GM23338 (cell line): ENCODE measurements around the gene KRTAP9-2. TPM values are rescaled to one million over a fixed set of nuclear protein-coding genes. Genes with fewer than 3 reads are reported as not detected.

ENCODE experiments used
- ATAC-seq: fragments of 200-7000 bp; cut with Tn5 transposase; 3 replicates; pipeline ENCODE4 v1.9.1; 2020
- DNase-seq: peaks from one replicate; pipeline ENCODE4 v3.0.0-alpha.2; 2015; ENCODE audit warnings: low spot score
- H2AFZ ChIP-seq: fragments of 200-600 bp; sonication (generic); 2 replicates; pipeline ENCODE4 v1.8.0; 2016; ENCODE audit warnings: antibody characterized with exemption, mild to moderate bottlenecking, moderate library complexity
- H3F3A ChIP-seq: fragments of 200-600 bp; sonication (generic); replicated peaks from 2 replicates; pipeline ENCODE4 v1.8.0; 2017; ENCODE audit warnings: antibody characterized with exemption, mixed run types, low read depth
- H3K27ac ChIP-seq: fragments of 200-600 bp; sonication (generic); 2 replicates; pipeline ENCODE4 v1.6.1; 2016; ENCODE audit warnings: low read depth
- H3K27me3 ChIP-seq: fragments of 200-600 bp; sonication (generic); 2 replicates; pipeline ENCODE4 v1.8.0; 2016; ENCODE audit warnings: mild to moderate bottlenecking, mixed run types, moderate library complexity; ENCODE audit not compliant: insufficient read depth
- H3K36me3 ChIP-seq: fragments of 200-600 bp; sonication (generic); 2 replicates; pipeline ENCODE4 v1.8.0; 2016; ENCODE audit warnings: mild to moderate bottlenecking; ENCODE audit not compliant: insufficient read depth
- H3K4me1 ChIP-seq: fragments of 200-600 bp; sonication (generic); 2 replicates; pipeline ENCODE4 v1.8.0; 2016; ENCODE audit warnings: mild to moderate bottlenecking, moderate library complexity; ENCODE audit not compliant: insufficient read depth
- H3K4me2 ChIP-seq: fragments of 200-600 bp; sonication (generic); 2 replicates; pipeline ENCODE4 v1.7.1; 2017; ENCODE audit warnings: mixed run types
- H3K4me3 ChIP-seq: fragments of 200-600 bp; sonication (generic); 2 replicates; pipeline ENCODE4 v1.6.1; 2016; ENCODE audit warnings: mixed run types
- H3K79me2 ChIP-seq: fragments of 200-600 bp; sonication (generic); replicated peaks from 2 replicates; pipeline ENCODE4 v1.8.0; 2017; ENCODE audit warnings: mild to moderate bottlenecking; ENCODE audit not compliant: insufficient read depth
- H3K9me2 ChIP-seq: fragments of 200-600 bp; sonication (generic); 2 replicates; pipeline ENCODE4 v1.8.0; 2017; ENCODE audit not compliant: insufficient read depth
- H4K20me1 ChIP-seq: fragments of 200-600 bp; sonication (generic); replicated peaks from 2 replicates; pipeline ENCODE4 v1.8.0; 2017; ENCODE audit warnings: mild to moderate bottlenecking; ENCODE audit not compliant: insufficient read depth
- H3K27ac Mint-ChIP-seq: 2 replicates; pipeline ENCODE4 v1.8.0; 2020; ENCODE audit warnings: inconsistent platforms, mild to moderate bottlenecking, moderate library complexity, mixed read lengths
- H3K27me3 Mint-ChIP-seq: 3 replicates; pipeline ENCODE4 v1.8.0; 2022; ENCODE audit warnings: low read depth, mild to moderate bottlenecking, moderate library complexity, mixed read lengths, inconsistent platforms; ENCODE audit not compliant: insufficient read depth, poor library complexity
- H3K36me3 Mint-ChIP-seq: 3 replicates; pipeline ENCODE4 v1.8.0; 2021; ENCODE audit warnings: low read depth, mild to moderate bottlenecking, inconsistent platforms, moderate library complexity, mixed read lengths
- H3K4me1 Mint-ChIP-seq: 3 replicates; pipeline ENCODE4 v1.8.0; 2020; ENCODE audit warnings: mild to moderate bottlenecking, inconsistent platforms, mixed read lengths
- H3K4me3 Mint-ChIP-seq: 3 replicates; pipeline ENCODE4 v1.8.0; 2021; ENCODE audit warnings: moderate library complexity, mild to moderate bottlenecking, inconsistent platforms, mixed read lengths
- H3K9me3 Mint-ChIP-seq: 3 replicates; pipeline ENCODE4 v1.8.0; 2020; ENCODE audit warnings: moderate library complexity, mild to moderate bottlenecking, inconsistent platforms, mixed read lengths
- CREB1 ChIP-seq: fragments of 250-450 bp; sonication (Bioruptor Pico); IDR thresholded peaks from 2 replicates; pipeline ENCODE4 v1.5.0; 2020; ENCODE audit warnings: low read depth, mild to moderate bottlenecking, moderate library complexity
- EZH2 ChIP-seq: fragments of 200-600 bp; sonication (generic); IDR thresholded peaks from one replicate; pipeline ENCODE4 v1.8.0; 2017; ENCODE audit warnings: antibody characterized with exemption, mild to moderate bottlenecking, low read depth; ENCODE audit not compliant: unreplicated experiment
- EZH2phosphoT487 ChIP-seq: fragments of 200-600 bp; sonication (generic); IDR thresholded peaks from one replicate; pipeline ENCODE4 v1.8.1; 2018; ENCODE audit warnings: antibody characterized with exemption; ENCODE audit not compliant: unreplicated experiment
- JUNB ChIP-seq: IDR thresholded peaks from one replicate; pipeline ENCODE4 v1.6.1; 2016; ENCODE audit warnings: antibody characterized with exemption; ENCODE audit not compliant: unreplicated experiment
- NANOG ChIP-seq: IDR thresholded peaks from 2 replicates; pipeline ENCODE4 v1.6.1; 2016; ENCODE audit warnings: antibody characterized with exemption, borderline replicate concordance
- POLR2AphosphoS5 ChIP-seq: IDR thresholded peaks from 2 replicates; pipeline ENCODE4 v1.6.1; 2016; ENCODE audit warnings: antibody characterized with exemption, low read depth
- REST ChIP-seq: IDR thresholded peaks from one replicate; pipeline ENCODE4 v1.6.1; 2018; ENCODE audit warnings: antibody characterized with exemption; ENCODE audit not compliant: unreplicated experiment
- STAT1 ChIP-seq: IDR thresholded peaks from one replicate; pipeline ENCODE4 v1.6.1; 2016; ENCODE audit warnings: antibody characterized with exemption; ENCODE audit not compliant: unreplicated experiment
- ZNF114 ChIP-seq: fragments of 250-450 bp; sonication (Bioruptor Pico); IDR thresholded peaks from 2 replicates; pipeline ENCODE4 v1.5.0; 2020; ENCODE audit warnings: mild to moderate bottlenecking, moderate library complexity
- ZNF331 ChIP-seq: fragments of 250-450 bp; sonication (Bioruptor Pico); IDR thresholded peaks from 2 replicates; pipeline ENCODE4 v1.5.0; 2020; ENCODE audit warnings: low read depth, mild to moderate bottlenecking, moderate library complexity
- ZNF462 ChIP-seq: fragments of 250-450 bp; sonication (Bioruptor Pico); IDR thresholded peaks from 2 replicates; pipeline ENCODE4 v1.5.0; 2020; ENCODE audit warnings: mild to moderate bottlenecking, moderate library complexity
- polyA plus RNA-seq: library from polyadenylated mRNA; unstranded; fragments of >200 nt; fragmentation: Nextera tagmentation; extraction: Ambion mirVana; gene quantifications from 2 replicates; pipeline ENCODE4 v1.2.1, GENCODE V29; 2016
- total RNA-seq: library from RNA; depleted of rRNA; stranded (reverse); fragments of >200 nt; shearing (Covaris generic); gene quantifications from 2 replicates; pipeline ENCODE4 v1.2.3, GENCODE V29; 2014
- TF ChIP-seq, protein P1 (sequence below): IDR thresholded peaks from 2 replicates; pipeline ENCODE4 v1.6.1; 2016; ENCODE audit warnings: antibody characterized with exemption
- TF ChIP-seq, protein P2 (sequence below), 2 experiments: fragments of 200-600 bp in 1 of 2; sonication (generic) in 1 of 2; conservative IDR thresholded peaks; 2 replicates each; pipeline versions ENCODE4 v1.5.1 to v1.6.1; 2016 to 2017; ENCODE audit warnings: antibody characterized with exemption in 2 of 2, low read depth in 2 of 2, mild to moderate bottlenecking in 2 of 2, moderate library complexity in 1 of 2

KRTAP9-2 gene
- total and polyA plus RNA-seq, 2 experiments from 2014 or later, result not detected

GRCh38 chr17:41231731-41232130, 5.3 kb downstream of the KRTAP9-2 start:
- no peaks in the 10 kb centered on the region for H3K27me3 ChIP-seq
- H3K9me3 Mint-ChIP-seq, result no peaks in the 10 kb centered on the region
- no peaks in the 10 kb centered on the region for H3K36me3 ChIP-seq
- no peak overlapping the region for H3K4me2 ChIP-seq
- no peak overlapping the region for H3K4me3 Mint-ChIP-seq
- H3K27ac ChIP-seq, result no peak overlapping the region
- no peak for DNase-seq
- H3K36me3 Mint-ChIP-seq, result no peaks in the 10 kb centered on the region
- H3K4me3 ChIP-seq, result no peak overlapping the region
- H3K4me1 Mint-ChIP-seq, result no peaks in the 10 kb centered on the region
- no peaks in the 10 kb centered on the region for H4K20me1 ChIP-seq
- H3K9me2 ChIP-seq, result no peaks in the 10 kb centered on the region
- ATAC-seq, result no peak
- H3K27ac Mint-ChIP-seq, result no peak overlapping the region
- H2AFZ ChIP-seq, result no peak overlapping the region
- H3K4me1 ChIP-seq, result no peaks in the 10 kb centered on the region
- TF ChIP-seq ZNF462 (no peak), JUNB (no peak), ZNF114 (CRISPR knock-in tag) (no peak), REST (no peak), NANOG (no peak), ZNF331 (CRISPR knock-in tag) (no peak), STAT1 (no peak), CREB1 (CRISPR knock-in tag) (no peak), POLR2AphosphoS5 (no peak), EZH2phosphoT487 (no peak), EZH2 (no peak)
- TF ChIP-seq, protein P1, sequence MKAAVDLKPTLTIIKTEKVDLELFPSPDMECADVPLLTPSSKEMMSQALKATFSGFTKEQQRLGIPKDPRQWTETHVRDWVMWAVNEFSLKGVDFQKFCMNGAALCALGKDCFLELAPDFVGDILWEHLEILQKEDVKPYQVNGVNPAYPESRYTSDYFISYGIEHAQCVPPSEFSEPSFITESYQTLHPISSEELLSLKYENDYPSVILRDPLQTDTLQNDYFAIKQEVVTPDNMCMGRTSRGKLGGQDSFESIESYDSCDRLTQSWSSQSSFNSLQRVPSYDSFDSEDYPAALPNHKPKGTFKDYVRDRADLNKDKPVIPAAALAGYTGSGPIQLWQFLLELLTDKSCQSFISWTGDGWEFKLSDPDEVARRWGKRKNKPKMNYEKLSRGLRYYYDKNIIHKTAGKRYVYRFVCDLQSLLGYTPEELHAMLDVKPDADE, result no peak
- TF ChIP-seq, protein P2, sequence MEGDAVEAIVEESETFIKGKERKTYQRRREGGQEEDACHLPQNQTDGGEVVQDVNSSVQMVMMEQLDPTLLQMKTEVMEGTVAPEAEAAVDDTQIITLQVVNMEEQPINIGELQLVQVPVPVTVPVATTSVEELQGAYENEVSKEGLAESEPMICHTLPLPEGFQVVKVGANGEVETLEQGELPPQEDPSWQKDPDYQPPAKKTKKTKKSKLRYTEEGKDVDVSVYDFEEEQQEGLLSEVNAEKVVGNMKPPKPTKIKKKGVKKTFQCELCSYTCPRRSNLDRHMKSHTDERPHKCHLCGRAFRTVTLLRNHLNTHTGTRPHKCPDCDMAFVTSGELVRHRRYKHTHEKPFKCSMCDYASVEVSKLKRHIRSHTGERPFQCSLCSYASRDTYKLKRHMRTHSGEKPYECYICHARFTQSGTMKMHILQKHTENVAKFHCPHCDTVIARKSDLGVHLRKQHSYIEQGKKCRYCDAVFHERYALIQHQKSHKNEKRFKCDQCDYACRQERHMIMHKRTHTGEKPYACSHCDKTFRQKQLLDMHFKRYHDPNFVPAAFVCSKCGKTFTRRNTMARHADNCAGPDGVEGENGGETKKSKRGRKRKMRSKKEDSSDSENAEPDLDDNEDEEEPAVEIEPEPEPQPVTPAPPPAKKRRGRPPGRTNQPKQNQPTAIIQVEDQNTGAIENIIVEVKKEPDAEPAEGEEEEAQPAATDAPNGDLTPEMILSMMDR (conservative IDR thresholded peaks at IDR 0.05; ENCODE audit: low read depth in 2 of 2), result no peak
- H3F3A ChIP-seq, result no peaks in the 10 kb centered on the region
- no peaks in the 10 kb centered on the region for H3K79me2 ChIP-seq
- H3K27me3 Mint-ChIP-seq, result no peaks in the 10 kb centered on the region
